ENCODE results near the gene SLC27A5.
A peak's percentile ranks its signal among the peaks of the same experiment; 100 is the strongest.

The SLC27A5 gene

GRCh38 chr19:58511353-58512208 lies at the start of gene SLC27A5:
Gene SLC27A5, minus strand, starts transcription at chr19:58511992. Its CDS starts 37 bp downstream, at chr19:58511955.
- peak; percentile 31 for DNase-seq

DNA sequence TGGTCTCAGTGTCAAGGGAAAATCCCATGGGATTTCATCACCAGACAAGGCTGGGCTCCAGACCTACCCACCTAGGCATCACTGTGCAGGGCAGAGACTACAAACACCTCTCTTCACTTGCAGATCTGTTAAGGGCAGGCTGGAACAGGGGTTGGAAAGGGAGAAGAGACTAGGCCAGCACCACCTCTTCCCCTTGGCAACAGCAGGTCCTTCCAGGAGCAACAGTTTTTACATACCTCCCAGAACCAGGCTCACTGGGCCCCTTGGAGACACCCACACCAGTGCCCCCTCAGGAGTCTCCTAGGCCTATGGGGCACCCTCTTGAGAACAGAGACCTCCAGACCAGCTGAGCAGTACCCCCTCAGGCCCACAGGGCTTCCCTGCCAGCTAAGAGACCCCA lies 49.1 kb upstream of the SLC27A5 start:
- DNase-seq: no peak

GRCh38 chr19:58560007-58560887 lies 48.5 kb upstream of the SLC27A5 start:
- peak; percentile 17 for DNase-seq

DNA sequence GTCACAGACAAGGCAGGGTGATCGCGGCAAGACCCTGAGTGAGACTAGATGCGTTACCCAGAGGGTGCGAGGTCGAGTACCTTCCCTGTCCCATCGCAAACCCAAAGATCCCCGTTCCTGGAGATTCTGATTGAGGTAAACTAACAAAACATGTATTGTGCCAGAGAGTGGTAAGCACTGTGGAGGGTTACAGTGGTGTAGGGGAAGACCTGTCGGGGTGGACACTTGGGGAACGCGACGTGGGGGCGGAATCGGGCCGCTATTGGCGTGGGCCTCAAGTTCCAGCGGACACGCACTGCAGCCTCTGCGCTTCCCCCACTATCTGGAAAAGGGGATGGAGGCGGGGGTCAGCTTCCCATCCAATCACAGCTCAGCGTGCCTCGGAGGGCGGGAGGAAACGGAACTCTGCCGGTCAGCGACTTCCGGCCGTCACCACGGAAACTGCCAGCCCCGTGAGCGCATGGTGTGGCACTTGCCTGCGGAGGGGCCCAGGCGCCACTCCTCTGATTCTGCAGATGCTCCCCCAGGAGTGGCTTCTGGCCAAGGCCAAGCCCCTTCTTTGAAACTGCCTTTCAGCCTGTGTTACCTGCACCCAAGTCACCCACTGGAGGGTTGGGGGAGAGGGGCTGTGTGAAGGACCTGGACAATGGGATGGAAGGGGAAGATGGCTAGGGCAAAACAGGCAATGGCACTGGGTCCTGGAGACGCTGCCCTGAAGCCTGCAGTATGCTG lies 47.6 kb upstream of the SLC27A5 start:
- DNase-seq: peak; percentile 95

DNA sequence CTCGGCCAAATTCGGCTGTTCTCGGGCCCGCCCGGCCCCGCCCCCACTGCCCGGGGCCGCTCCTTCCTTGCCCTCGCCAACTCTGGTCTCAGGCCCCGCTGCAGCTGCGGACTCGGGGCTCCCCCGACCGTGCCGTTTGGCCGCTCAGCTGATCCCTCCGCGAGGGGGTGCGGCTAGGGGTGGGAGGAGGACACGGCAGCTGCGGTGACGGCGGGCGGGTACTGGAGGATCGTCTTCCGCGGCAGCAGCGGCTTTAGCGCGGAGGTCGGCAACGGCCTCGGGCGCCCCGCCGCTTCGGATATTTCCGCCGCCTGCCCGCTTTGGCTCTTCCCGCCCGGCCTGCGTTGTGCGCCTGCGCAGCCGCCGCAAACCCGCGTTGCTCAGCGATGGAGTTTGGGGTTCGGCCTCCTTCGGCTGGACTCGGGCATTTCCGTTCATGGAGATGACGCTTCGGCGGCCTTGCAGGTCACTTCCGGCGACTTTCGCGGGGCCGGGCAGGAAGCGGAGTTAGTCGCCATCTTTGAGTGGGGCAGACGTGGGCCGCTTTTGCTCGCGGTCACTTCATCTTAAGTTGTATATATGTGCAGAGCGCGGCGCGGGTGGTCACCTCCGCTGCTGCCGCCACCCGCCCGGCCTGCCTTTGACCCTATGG lies 47.0 kb upstream of the SLC27A5 start:
- peak; percentile 99 for DNase-seq

DNA sequence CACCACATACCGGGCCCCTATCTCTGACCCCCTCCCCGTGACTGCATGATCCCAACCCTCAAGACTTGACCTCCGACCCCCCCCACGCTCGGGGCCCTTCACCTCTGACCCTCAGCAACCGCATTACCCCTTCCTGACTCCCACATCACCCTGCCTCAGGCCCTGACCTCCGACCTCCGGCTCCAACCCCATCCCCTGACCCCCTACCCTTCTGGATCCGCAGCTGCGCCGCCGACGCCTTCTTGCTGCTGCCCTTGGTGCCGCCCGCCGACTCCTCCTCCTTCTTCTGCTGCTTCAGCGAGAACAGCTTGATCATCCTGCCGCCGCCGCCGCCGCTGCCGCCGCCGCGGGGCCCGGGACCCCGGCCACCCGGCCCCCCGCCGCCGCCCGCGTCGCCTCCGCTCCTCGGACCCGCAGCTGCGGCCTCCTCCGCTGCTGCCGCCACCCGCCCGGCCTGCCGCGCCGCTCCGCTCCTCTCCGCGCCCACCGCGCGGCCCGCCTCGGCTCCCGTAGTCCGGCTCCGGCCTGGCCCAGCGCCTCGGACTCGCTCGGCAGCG lies 46.4 kb upstream of the SLC27A5 start, which contains the start of gene UBE2M:
UBE2M (minus strand) TSS at position 546 of the 557 bp plus-strand sequence; CDS start at position 316, 230 bp downstream.
- no peak for DNase-seq

- no peak for DNase-seq
Observed at GRCh38 chr19:58557221-58558065, 45.7 kb upstream of the SLC27A5 start.

GRCh38 chr19:58556622-58557220 lies 44.9 kb upstream of the SLC27A5 start:
- no peak for DNase-seq

DNA sequence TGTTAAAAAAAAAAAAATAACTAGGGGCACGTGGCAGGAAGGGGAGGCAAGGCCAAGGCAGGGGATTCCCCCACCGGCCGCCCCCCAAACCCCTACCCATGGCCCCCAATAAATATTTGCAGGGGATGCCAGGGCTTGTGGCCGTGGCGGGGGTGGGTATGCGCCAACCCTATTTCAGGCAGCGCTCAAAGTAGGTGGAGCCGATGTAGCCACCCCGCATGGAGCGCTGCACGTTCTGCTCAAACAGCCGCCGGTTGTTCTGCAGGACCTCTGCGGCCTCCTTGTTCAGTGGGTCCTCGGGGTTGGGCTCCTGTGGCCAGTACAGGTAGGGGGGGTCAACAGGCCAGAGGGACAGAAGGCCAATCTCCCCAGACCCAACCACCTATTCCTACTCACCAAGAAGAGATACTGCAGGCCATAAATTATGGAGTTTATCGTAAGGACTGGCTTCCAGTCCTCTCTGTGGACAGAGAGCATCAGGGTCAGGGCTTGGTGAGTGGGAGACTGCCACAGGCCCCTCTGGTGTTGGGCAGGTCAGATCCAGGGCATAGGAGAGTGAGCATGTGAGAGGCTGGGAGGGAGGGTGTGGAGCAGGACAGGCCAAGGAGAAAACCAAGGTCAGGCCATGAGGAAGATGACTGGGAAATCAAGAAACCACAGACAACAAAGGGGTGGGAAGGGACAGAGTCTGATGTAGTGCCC lies 44.3 kb upstream of the SLC27A5 start:
- DNase-seq: no peak

GRCh38 chr19:58555369-58555885 lies 43.6 kb upstream of the SLC27A5 start:
- no peak for DNase-seq

GRCh38 chr19:58554494-58555368 lies 42.9 kb upstream of the SLC27A5 start, which contains the start of gene CHMP2A:
Gene CHMP2A, minus strand, starts transcription at chr19:58555105. Its CDS starts 893 bp downstream, at chr19:58554212.
- DNase-seq: peak; percentile 98

DNA sequence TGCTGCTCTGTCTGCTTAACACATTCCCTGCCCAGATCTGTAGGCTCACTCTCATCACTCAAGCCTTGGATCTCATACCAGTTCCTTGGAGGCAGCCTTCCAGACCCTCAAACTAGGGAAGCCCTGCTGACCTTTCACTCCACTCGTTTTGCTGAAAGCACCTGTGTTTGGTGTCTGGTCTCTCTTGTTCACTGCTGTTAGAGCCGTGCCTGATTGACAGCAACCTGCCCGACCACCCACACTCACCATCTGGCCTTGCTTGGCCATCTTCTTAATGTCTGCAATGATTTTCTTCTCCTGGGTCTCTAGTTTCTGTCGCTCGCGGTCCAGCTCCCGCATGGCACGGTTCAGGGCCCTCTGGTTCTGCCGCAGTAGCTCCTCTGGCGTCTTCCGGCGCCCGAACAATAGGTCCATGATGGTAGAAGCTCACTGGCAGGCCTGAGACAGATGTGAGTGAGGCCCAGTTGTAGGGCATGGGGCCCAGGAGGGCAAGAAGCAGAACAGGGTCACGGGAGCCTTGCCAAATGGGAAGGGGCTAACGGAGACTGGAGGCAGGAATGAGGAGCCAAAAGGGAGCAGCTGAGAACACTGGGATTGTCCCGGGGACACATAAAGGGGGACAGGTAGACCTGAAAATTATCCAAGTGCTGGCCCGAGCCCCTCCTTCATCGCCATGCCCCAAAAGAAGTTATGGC lies 42.2 kb upstream of the SLC27A5 start:
- DNase-seq: no peak

DNA sequence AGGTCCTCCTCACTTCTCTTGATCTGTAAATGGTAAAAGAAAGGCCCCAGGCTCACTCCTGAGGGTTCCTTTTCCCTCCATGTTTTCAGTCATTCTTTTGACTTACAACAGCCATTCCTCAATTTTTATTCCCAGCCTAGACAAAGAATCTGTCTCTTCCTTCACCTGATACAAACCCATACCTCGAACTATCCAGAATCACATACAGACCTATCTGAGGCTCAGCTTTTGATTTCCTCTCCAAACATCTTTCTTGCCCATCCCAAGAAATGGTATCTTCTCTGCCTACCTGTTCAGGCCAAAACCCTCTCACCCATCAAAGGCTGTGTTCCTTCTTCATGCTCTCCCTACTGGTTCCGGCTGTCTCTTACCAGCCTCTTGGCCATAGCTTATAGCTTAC lies 40.9 kb upstream of the SLC27A5 start:
- no peak for DNase-seq

DNA sequence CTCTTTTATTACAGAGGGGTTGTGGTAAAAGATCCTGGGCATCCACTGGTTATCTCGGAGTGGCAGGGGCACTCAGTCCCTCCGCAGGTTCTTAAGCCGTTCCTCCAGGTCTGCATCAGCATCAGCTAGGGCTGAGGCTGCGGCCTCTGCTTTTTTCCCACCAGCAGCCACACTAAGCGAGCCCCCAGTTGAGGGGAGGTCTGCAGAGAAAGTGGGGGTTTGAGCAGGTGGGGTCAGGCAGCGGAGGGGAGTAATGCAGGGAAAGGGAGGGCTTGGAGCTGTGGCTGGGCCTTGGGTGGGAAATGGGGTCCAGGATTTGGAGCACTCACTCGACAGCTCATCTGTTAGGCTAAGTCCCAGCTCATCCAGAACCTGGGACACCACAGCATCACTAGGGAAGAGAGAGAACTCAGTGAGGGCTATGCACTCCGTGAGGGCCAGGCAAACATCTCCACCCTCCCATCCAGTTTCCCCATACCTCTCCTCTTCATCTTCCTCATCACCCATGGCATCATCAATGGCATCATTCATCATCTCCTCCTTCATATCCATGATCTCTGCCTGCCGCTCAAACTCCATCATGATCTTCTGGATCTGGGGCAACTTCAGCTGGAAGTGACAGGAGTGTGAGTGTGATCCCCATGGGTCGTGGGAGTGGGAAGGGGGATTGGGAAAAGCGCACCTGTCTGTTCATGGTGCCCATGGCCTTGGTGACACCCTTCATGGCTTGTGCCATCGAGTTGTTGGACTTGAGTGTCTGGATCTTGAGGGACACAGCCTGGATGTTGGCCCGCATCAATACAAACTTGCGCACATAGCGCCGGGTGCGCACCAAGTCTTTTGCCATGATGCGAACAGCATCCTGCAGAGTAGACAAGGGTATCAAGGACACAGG lies 40.0 kb upstream of the SLC27A5 start:
- no peak for DNase-seq

DNA sequence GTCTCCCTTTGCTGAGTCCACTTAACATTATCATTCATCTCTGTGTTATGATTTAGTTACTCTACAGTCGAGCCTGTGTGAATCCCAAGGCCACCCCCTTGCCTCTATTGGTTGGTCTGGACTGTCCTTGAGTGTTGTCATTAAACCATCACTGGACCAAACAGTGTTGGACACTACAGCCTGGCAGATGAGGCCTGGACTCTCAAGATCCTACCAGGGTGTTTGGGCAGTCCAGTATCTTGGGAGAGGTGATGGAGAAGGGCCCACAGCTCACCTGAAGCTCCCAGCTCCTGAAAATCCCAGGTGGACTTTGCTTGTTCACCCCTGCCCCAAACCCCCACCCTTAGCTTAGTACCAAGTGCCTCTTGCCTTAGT lies 39.3 kb upstream of the SLC27A5 start:
- DNase-seq: no peak

DNA sequence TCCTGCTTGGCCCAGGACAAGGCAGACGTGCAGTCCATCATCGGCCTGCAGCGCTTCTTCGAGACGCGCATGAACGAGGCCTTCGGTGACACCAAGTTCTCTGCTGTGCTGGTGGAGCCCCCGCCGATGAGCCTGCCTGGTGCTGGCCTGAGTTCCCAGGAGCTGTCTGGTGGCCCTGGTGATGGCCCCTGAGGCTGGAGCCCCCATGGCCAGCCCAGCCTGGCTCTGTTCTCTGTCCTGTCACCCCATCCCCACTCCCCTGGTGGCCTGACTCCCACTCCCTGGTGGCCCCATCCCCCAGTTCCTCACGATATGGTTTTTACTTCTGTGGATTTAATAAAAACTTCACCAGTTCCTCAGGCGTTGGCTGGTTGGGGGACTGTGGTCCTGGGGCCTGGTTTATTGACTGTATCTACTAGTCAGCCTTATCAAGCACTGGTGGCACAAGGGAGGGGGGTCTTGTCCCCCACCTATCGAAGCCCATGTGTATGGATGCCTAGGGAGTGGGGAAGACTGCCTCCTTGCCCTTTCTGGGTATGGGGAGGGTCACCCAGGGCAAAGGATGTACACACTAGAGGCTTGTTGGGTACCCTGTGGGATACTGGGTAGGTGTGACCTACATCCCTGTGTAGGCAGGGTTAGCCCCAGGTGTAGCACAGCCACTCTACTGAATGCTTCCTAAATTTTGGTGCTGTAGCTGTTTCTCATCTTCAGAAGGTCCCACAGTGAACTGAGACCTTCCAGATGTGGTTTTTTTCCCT lies 38.8 kb upstream of the SLC27A5 start:
- no peak for DNase-seq
